HEK293 (cell line): ENCODE data around the gene TMCO1.

ENCODE experiments used
- GLI2 ChIP-seq: fragments of 450-650 bp; formaldehyde crosslinking; IDR thresholded peaks from 2 replicates; pipeline ENCODE4; 2017; ENCODE audit warnings: missing biosample characterization, missing genetic modification characterization, low read depth, borderline replicate concordance
- GLIS2 ChIP-seq: fragments of 450-650 bp; formaldehyde crosslinking; IDR thresholded peaks from 2 replicates; pipeline ENCODE4 v1.5.1; 2016; ENCODE audit warnings: missing biosample characterization, missing genetic modification characterization
- HOXC10 ChIP-seq: sonication (generic); formaldehyde crosslinking; IDR thresholded peaks from 2 replicates; pipeline ENCODE4 v1.8.1; 2023; ENCODE audit warnings: mild to moderate bottlenecking, missing genetic modification reagents
- KLF8 ChIP-seq: fragments of 450-650 bp; formaldehyde crosslinking; IDR thresholded peaks from 2 replicates; pipeline ENCODE4 v1.5.1; 2016; ENCODE audit warnings: missing biosample characterization, missing genetic modification characterization
- REPIN1 ChIP-seq: fragments of 450-650 bp; formaldehyde crosslinking; IDR thresholded peaks from 2 replicates; pipeline ENCODE4 v1.5.1; 2017; ENCODE audit warnings: missing biosample characterization, missing genetic modification characterization, low read depth
- SETDB1 ChIP-seq: IDR thresholded peaks from one replicate; pipeline ENCODE4 v1.6.1; 2017; ENCODE audit warnings: mild to moderate bottlenecking, low read length, moderate library complexity, mixed read lengths; ENCODE audit not compliant: insufficient read length
- ZBTB7A ChIP-seq: fragments of 450-650 bp; formaldehyde crosslinking; IDR thresholded peaks from 2 replicates; pipeline ENCODE4 v1.5.1; 2016; ENCODE audit warnings: low read depth, missing biosample characterization, missing genetic modification characterization
- ZEB2 ChIP-seq: fragments of 450-650 bp; formaldehyde crosslinking; IDR thresholded peaks from 2 replicates; pipeline ENCODE4 v1.5.1; 2016; ENCODE audit warnings: missing biosample characterization, missing genetic modification characterization
- ZNF121 ChIP-seq: fragments of 450-650 bp; formaldehyde crosslinking; IDR thresholded peaks from 2 replicates; pipeline ENCODE4 v1.5.1; 2016; ENCODE audit warnings: missing biosample characterization, missing genetic modification characterization
- ZNF2 ChIP-seq: fragments of 450-650 bp; formaldehyde crosslinking; IDR thresholded peaks from 2 replicates; pipeline ENCODE4 v1.5.1; 2016; ENCODE audit warnings: missing biosample characterization, missing genetic modification characterization
- ZNF341 ChIP-seq: fragments of 450-650 bp; formaldehyde crosslinking; IDR thresholded peaks from 2 replicates; pipeline ENCODE4; 2016; ENCODE audit warnings: low read depth, missing biosample characterization, missing genetic modification characterization
- ZNF391 ChIP-seq: fragments of 450-650 bp; formaldehyde crosslinking; IDR thresholded peaks from 2 replicates; pipeline ENCODE4 v1.5.1; 2016; ENCODE audit warnings: low read depth, missing biosample characterization, missing genetic modification characterization, borderline replicate concordance
- ZNF404 ChIP-seq: fragments of 450-650 bp; formaldehyde crosslinking; IDR thresholded peaks from 2 replicates; pipeline ENCODE4 v1.5.1; 2017; ENCODE audit warnings: missing biosample characterization, missing genetic modification characterization
- ZNF449 ChIP-seq: fragments of 450-650 bp; formaldehyde crosslinking; IDR thresholded peaks from 2 replicates; pipeline ENCODE4 v1.5.1; 2017; ENCODE audit warnings: missing biosample characterization, mild to moderate bottlenecking, missing genetic modification characterization, moderate library complexity
- ZNF529 ChIP-seq: fragments of 450-650 bp; formaldehyde crosslinking; IDR thresholded peaks from 2 replicates; pipeline ENCODE4 v1.5.1; 2017; ENCODE audit warnings: missing genetic modification characterization, missing biosample characterization; ENCODE audit not compliant: insufficient replicate concordance
- ZNF624 ChIP-seq: fragments of 450-650 bp; formaldehyde crosslinking; IDR thresholded peaks from 2 replicates; pipeline ENCODE4 v1.5.1; 2017; ENCODE audit warnings: missing biosample characterization, missing genetic modification characterization
- ZNF654 ChIP-seq: fragments of 450-650 bp; formaldehyde crosslinking; IDR thresholded peaks from 2 replicates; pipeline ENCODE4 v1.5.1; 2016; ENCODE audit warnings: low read depth, missing biosample characterization, missing genetic modification characterization
- ZNF701 ChIP-seq: fragments of 450-650 bp; formaldehyde crosslinking; IDR thresholded peaks from 2 replicates; pipeline ENCODE4 v1.5.1; 2016; ENCODE audit warnings: missing biosample characterization, missing genetic modification characterization
- ZNF768 ChIP-seq: fragments of 450-650 bp; formaldehyde crosslinking; IDR thresholded peaks from 2 replicates; pipeline ENCODE4 v1.5.1; 2018; ENCODE audit warnings: missing biosample characterization, mild to moderate bottlenecking, missing genetic modification characterization
- ZNF776 ChIP-seq: fragments of 450-650 bp; formaldehyde crosslinking; IDR thresholded peaks from 2 replicates; pipeline ENCODE4 v1.5.0; 2017; ENCODE audit warnings: missing biosample characterization, missing genetic modification characterization, borderline replicate concordance
- ZNF791 ChIP-seq: fragments of 450-650 bp; formaldehyde crosslinking; IDR thresholded peaks from 2 replicates; pipeline ENCODE4 v1.5.1; 2016; ENCODE audit warnings: missing biosample characterization, missing genetic modification characterization
- TF ChIP-seq, protein P1 (sequence below): fragments of 450-650 bp; formaldehyde crosslinking; conservative IDR thresholded peaks from 2 replicates; pipeline ENCODE4 v1.5.1; 2016; ENCODE audit warnings: low read depth, missing biosample characterization, missing genetic modification characterization
- TF ChIP-seq, protein P2 (sequence below): fragments of 450-650 bp; formaldehyde crosslinking; IDR thresholded peaks from 2 replicates; pipeline ENCODE4 v1.5.1; 2016; ENCODE audit warnings: missing biosample characterization, missing genetic modification characterization, low read depth
- TF ChIP-seq, protein P3 (sequence below): fragments of 450-650 bp; formaldehyde crosslinking; IDR thresholded peaks from 2 replicates; pipeline ENCODE4 v1.5.1; 2016; ENCODE audit warnings: missing biosample characterization, missing genetic modification characterization

The TMCO1 gene

DNA sequence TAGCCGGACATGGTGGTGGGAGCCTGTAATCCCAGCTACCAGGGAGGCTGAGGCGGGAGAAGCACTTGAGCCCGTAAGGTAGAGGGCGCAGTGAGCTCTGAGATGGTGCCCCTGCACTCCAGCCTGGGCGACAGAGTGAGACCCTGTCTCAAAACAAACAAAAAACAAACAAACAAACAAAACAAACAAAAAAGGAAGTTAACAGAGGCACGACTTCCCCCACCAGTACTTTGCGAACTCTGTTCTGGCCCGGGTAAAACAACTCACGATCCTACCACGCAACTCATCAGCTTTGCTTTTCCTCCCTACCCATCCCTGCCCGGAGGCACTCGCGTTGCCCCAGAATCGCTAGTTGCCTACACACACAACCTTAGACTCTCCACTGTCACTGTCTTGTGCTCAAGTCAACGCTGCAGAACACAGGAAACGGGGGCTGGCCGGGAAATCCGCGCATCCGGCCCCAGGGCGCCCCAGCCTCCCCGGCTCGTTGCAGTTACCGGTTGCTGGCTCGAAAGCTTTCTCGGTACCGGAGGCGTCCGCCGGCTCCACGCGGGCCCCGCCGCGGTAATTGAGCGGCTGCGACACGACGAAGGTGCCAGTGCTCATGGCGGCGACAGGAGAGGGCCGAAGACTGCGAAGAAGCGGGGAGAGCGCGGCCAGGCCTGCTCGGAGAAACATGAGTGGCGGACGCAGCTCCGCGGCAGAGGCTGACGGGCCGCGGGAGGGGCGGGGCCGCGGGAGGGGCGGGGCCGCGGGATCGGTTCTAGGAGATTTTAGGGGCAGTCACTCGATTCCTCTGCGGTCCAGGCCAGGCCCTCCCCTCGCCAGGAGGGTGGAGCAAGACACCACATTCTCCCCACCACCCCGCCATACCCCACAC lies 70.5 kb downstream of the TMCO1 start, which contains the start of gene ALDH9A1 (continued):
- TF ChIP-seq ZNF529 (no peak), ZNF701 (tag by site-specific recombination) (no peak), ZBTB7A (tag by site-specific recombination) (peak; percentile 29; the same call in 1 of the 2 replicates), ZNF624 (tag by site-specific recombination) (no peak), ZNF449 (tag by site-specific recombination) (0 out of 2 replicates have a peak, but pooled peaks have one; percentile 18), KLF8 (tag by site-specific recombination) (peak; percentile 63), ZNF121 (peak; percentile 94), GLIS2 (tag by site-specific recombination) (peak; percentile 79; the same call in 1 of the 2 replicates), ZNF791 (tag by site-specific recombination) (no peak), ZNF341 (peak; percentile 50), ZNF654 (tag by site-specific recombination) (peak; percentile 18; the same call in 1 of the 2 replicates), SETDB1 (no peak), ZNF404 (tag by site-specific recombination) (no peak), ZNF391 (peak; percentile 62; the same call in 1 of the 2 replicates), ZNF768 (tag by site-specific recombination) (no peak), REPIN1 (tag by site-specific recombination) (peak; percentile 63; the same call in 1 of the 2 replicates), HOXC10 (no peak), ZNF2 (tag by site-specific recombination) (peak; percentile 84), GLI2 (tag by site-specific recombination) (no peak), ZEB2 (tag by site-specific recombination) (peak; percentile 96), ZNF776 (tag by site-specific recombination) (no peak)
- TF ChIP-seq, protein P1, sequence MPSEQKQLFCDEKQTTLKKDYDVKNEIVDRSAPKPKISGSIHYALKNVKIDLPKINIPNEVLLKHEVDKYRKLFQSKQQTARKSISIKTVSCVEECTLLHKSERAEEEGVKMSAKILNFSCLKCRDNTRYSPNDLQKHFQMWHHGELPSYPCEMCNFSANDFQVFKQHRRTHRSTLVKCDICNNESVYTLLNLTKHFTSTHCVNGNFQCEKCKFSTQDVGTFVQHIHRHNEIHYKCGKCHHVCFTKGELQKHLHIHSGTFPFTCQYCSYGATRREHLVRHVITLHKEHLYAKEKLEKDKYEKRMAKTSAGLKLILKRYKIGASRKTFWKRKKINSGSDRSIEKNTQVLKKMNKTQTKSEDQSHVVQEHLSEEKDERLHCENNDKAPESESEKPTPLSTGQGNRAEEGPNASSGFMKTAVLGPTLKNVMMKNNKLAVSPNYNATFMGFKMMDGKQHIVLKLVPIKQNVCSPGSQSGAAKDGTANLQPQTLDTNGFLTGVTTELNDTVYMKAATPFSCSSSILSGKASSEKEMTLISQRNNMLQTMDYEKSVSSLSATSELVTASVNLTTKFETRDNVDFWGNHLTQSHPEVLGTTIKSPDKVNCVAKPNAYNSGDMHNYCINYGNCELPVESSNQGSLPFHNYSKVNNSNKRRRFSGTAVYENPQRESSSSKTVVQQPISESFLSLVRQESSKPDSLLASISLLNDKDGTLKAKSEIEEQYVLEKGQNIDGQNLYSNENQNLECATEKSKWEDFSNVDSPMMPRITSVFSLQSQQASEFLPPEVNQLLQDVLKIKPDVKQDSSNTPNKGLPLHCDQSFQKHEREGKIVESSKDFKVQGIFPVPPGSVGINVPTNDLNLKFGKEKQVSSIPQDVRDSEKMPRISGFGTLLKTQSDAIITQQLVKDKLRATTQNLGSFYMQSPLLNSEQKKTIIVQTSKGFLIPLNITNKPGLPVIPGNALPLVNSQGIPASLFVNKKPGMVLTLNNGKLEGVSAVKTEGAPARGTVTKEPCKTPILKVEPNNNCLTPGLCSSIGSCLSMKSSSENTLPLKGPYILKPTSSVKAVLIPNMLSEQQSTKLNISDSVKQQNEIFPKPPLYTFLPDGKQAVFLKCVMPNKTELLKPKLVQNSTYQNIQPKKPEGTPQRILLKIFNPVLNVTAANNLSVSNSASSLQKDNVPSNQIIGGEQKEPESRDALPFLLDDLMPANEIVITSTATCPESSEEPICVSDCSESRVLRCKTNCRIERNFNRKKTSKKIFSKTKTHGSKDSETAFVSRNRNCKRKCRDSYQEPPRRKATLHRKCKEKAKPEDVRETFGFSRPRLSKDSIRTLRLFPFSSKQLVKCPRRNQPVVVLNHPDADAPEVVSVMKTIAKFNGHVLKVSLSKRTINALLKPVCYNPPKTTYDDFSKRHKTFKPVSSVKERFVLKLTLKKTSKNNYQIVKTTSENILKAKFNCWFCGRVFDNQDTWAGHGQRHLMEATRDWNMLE (tag by site-specific recombination), result peak; percentile 42; the same call in 1 of the 2 replicates
- TF ChIP-seq, protein P2, sequence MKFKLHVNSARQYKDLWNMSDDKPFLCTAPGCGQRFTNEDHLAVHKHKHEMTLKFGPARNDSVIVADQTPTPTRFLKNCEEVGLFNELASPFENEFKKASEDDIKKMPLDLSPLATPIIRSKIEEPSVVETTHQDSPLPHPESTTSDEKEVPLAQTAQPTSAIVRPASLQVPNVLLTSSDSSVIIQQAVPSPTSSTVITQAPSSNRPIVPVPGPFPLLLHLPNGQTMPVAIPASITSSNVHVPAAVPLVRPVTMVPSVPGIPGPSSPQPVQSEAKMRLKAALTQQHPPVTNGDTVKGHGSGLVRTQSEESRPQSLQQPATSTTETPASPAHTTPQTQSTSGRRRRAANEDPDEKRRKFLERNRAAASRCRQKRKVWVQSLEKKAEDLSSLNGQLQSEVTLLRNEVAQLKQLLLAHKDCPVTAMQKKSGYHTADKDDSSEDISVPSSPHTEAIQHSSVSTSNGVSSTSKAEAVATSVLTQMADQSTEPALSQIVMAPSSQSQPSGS, result no peak; the same call in 1 of the 2 replicates
- TF ChIP-seq, protein P3, sequence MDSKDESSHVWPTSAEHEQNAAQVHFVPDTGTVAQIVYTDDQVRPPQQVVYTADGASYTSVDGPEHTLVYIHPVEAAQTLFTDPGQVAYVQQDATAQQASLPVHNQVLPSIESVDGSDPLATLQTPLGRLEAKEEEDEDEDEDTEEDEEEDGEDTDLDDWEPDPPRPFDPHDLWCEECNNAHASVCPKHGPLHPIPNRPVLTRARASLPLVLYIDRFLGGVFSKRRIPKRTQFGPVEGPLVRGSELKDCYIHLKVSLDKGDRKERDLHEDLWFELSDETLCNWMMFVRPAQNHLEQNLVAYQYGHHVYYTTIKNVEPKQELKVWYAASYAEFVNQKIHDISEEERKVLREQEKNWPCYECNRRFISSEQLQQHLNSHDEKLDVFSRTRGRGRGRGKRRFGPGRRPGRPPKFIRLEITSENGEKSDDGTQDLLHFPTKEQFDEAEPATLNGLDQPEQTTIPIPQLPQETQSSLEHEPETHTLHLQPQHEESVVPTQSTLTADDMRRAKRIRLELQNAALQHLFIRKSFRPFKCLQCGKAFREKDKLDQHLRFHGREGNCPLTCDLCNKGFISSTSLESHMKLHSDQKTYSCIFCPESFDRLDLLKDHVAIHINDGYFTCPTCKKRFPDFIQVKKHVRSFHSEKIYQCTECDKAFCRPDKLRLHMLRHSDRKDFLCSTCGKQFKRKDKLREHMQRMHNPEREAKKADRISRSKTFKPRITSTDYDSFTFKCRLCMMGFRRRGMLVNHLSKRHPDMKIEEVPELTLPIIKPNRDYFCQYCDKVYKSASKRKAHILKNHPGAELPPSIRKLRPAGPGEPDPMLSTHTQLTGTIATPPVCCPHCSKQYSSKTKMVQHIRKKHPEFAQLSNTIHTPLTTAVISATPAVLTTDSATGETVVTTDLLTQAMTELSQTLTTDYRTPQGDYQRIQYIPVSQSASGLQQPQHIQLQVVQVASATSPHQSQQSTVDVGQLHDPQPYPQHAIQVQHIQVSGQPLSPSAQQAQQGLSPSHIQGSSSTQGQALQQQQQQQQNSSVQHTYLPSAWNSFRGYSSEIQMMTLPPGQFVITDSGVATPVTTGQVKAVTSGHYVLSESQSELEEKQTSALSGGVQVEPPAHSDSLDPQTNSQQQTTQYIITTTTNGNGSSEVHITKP, result peak; percentile 97
